HG02852 (cell line): ENCODE data around the gene CEACAM8.
"Not testable (repeated sequence)": the region's sequence is repeated elsewhere in the genome, so short reads cannot be mapped to it uniquely, and the experiment has no call there.

ENCODE experiments used
- ATAC-seq: cut with Tn5 transposase; IDR thresholded peaks from one replicate; pipeline ENCODE4 v1.9.1; 2021; ENCODE audit warnings: mild to moderate bottlenecking, moderate library complexity; ENCODE audit not compliant: unreplicated experiment

The CEACAM8 gene

DNA sequence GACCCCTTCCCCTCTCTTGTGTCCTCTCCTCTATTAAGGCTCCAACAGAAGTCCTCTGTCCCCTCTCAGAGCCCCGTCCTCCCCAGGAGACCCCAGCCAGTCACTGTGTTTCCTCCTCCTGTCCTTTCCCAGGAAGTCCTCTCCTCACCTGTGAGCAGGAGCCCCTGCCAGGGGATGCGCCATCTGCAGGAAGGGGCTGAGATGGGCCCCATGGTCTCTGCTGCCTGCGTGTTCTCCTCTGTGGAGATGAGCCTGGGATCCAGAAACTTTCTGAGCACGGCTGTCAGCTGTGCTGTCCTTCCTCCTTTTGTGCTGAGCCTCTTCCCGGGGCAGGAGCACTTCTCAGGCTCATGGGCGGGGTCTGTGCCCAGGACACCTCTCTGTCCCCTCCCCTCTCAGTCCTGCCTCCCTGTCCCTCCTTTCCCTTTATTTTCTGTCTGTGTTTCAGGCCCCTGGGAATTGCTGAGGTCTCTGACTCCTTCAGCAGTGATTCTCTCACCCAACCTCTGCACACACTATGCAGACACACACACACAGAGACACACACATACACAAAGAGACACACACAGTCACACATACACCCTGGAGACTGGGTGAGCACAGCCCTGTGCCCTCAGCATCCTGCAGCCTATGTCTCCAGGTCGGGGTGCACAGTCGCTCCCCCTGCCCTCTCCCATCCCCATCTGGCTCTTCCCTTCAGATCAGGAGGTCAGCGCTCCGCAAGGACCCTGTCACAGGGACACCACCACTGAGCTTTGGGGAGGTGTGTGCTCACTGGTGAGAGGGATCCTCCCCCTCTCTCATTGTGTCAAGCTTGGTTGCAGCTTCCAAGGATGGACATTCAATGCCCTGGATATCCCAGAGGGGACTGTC, at the start of gene CEACAM8:
TSS of gene CEACAM8 (minus strand) at position 308 of the 873 bp plus-strand sequence. CDS start at position 212, 96 bp downstream.
- no peak for ATAC-seq

DNA sequence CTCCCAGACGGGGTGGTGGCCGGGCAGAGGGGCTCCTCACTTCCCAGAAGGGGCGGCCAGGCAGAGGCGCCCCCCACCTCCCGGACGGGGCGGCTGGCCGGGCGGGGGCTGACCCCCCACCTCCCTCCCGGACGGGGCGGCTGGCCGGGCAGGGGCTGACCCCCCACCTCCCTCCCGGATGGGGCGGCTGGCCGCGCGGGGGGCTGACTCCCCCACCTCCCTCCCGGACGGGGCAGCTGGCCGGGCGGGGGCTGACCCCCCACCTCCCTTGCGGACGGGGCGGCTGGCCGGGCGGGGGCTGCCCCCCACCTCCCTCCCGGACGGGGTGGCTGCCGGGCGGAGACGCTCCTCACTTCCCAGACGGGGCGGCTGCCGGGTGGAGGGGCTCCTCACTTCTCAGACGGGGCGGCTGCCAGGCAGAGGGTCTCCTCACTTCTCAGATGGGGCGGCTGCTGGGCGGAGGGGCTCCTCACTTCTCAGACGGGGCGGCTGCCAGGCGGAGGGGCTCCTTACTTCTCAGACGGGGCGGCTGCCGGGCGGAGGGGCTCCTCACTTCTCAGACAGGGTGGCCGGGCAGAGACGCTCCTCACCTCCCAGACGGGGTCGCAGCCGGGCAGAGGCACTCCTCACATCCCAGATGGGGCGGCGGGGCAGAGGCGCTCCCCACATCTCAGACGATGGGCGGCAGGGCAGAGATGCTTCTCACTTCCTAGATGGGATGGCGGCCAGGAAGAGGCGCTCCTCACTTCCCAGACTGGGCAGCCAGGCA, 44.8 kb upstream of the CEACAM8 start:
- not testable (repeated sequence) for ATAC-seq

DNA sequence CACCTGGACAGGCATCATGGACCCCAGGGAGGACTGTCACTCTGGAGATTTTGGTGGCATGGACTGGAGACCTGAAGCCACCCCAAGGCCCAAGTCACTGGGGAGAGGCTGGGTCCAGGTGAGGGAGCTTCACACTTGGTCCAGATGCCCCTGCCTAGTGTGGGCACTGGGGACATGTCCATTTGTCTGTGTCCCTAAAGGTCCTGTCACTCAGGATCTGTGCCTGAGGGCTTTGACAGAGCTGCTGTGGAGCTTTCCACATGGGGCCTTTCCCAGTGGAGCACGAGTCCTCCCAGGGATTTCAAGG, 40.5 kb upstream of the CEACAM8 start:
- ATAC-seq: no peak

DNA sequence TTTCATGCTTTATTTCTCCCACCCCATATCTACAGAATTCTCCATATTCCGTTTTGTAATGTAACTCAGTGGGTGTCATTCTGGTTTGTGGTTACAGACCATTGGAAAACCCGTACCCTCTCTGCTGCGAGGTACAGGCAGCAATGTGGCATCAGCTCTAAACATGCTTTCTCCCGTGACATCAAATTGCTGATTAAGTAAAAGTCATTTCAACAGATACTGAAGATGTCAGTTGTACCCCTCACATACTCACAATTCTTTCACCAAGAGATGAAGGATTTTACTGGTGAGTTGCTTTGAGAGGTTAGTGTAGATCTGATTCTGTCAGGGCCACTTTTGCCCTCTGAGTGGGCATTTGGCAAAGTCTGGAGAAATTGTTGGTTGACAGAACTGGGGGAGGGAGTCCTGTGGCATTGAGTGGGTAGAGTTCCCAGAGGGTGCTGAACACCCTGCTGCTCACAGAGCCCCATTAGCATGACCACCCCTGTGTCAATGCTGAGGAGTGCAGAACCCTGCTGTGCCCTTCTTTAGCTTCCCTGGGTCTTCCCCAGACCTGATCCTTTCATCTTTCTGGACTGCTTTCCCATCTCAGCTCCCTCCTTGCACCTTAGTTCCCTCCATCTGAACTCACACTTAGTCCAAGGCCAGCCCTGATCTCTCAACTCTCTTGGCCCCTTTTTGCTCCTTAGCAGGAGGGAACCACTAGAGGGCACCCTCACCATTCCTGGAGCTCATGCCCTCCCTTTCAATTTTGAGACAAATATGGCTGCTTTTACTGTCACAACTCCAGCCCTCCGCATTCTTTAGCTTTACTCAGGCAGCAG, 39.9 kb upstream of the CEACAM8 start:
- no peak for ATAC-seq

DNA sequence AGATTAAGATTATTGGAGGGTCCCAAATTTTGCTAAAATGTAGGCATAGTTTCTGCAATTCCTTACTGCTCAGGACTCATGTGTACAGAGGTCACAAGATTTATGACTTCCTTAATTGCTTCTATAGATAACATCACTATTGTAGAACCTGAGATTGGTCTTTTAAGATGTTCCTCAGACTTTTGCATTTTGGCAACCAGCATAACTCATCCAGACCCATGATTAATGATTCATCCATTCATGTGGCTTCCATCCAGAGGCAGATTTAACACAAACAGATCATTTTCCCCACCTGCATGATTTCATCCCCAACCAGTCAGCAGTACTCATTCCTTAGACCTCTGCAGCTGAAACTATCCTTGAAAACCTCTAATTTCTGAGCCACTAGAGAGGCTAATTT, 34.5 kb upstream of the CEACAM8 start:
- no peak for ATAC-seq

DNA sequence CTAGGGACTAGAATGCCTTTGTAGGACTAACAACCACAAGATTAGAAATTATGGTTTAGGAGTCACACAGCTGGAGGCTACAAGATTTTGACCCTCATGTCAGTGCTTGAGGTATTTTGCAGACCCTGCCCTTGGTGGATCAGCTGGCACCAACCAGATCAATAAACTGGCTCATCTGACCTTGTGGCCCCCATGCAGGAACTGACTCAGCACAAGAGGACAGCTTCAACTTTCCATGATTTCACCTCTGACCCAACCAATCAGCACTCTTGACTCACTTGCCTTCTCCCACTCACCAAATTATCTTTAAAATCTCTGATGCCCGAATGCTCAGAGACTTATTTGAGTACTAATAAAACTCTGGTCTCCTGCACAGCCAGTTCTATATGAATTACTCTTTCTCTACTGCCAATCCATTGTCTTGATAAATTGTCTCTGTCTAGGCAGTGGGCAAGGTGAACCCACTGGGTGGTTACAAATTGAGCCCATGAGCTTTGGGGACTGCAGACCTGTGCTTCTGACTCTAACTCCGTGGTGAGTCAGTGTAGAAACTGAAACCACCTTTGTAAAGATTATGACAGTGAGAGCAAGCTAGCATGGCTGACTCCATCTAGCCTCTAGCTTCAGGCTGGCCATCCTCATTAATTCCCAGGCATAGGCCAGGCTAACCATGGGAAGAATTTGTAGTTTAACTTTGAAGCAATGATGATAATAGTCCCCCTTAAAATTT, 33.9 kb upstream of the CEACAM8 start:
- no peak for ATAC-seq

DNA sequence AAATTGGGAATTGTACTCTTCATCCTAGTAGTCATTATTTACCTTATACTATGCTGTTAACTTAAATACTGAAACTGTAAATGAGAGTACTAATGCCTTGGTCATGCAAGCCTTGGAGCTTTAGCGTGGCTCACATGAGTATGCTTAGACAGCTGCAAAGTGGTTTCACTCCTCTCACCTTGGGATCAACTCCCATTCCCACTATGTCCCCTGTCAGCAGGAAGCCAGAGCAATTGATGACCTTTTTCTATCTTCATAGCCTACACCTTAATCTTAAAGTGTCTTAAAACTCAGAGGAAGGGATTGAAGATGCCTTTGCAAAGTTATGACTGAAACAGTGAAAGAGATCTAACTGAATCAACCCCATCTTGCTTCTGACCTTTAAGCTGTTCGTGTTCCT, 33.2 kb upstream of the CEACAM8 start:
- ATAC-seq: no peak

DNA sequence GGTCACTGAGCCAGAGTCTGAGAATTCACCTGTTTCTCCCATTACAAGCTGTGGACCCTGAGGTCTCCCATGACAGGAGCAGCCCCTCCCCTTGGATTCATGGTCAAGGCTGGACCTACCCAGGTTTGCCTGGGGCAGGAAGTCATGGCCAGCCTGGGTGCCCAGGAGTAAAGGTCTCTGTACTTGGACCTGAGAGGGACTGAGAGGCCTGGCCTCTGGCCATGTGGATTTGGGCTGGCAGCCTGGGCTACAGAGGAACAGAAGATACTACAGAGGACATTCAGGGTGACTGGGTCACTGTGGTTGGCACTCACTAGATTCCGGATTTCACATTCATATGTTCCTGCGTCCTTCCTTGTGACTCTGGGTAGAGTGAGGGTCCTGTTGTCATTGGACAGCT, 31.5 kb upstream of the CEACAM8 start:
- ATAC-seq: no peak

DNA sequence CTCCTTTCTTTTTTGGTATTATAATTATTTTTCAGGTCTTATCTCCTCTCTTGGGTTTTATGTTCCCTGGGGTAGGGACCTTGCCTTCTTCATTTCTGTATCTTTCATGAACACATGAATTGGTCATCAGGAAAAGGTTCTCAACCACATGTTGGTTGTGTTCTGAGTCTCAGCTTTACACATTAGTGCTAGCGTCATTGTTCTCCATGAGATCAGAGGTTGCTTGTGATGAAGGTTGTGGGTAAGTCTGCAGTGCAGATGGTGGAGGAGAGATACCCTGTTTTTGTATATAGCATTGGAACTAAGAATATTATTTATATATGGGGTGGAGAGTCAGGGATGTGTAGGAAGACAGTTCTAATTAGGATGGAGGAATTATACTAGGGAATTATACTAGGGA, 24.5 kb upstream of the CEACAM8 start:
- no peak for ATAC-seq

DNA sequence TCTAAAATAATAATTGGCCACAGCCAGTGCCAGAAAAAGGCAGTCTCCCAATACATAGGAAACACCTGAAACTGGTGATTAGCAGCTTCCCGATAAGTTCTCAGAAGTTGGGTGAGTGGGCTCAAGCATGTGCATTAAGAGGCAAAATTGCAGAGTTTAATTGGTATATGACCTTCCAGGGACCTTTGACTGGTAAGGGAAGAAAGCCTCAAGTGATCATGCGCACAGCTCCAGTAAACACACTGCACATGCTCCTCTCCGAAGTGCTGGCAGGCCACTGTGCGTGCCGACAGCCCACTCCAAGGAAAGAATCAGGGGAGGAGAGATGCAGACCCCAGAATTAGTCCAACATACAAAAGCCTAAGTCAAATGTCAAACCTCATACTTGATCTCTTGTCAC, 18.9 kb upstream of the CEACAM8 start:
- ATAC-seq: no peak

DNA sequence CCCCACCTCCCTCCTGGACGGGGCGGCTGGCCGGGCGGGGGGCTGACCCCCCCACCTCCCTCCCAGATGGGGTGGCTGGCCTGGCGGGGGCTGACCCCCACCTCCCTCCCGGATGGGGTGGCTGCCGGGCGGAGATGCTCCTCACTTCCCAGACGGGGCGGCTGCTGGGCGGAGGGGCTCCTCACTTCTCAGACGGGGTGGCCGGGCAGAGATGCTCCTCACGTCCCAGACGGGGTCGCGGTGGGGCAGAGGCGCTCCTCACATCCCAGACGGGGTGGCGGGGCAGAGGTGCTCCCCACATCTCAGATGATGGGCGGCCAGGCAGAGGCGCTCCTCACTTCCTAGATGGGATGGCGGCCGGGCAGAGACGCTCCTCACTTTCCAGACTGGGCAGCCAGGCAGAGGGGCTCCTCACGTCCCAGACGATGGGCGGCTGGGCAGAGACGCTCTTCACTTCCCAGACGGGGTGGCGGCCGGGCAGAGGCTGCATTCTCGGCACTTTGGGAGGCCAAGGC, 15.7 kb upstream of the CEACAM8 start:
- not testable (repeated sequence) for ATAC-seq

DNA sequence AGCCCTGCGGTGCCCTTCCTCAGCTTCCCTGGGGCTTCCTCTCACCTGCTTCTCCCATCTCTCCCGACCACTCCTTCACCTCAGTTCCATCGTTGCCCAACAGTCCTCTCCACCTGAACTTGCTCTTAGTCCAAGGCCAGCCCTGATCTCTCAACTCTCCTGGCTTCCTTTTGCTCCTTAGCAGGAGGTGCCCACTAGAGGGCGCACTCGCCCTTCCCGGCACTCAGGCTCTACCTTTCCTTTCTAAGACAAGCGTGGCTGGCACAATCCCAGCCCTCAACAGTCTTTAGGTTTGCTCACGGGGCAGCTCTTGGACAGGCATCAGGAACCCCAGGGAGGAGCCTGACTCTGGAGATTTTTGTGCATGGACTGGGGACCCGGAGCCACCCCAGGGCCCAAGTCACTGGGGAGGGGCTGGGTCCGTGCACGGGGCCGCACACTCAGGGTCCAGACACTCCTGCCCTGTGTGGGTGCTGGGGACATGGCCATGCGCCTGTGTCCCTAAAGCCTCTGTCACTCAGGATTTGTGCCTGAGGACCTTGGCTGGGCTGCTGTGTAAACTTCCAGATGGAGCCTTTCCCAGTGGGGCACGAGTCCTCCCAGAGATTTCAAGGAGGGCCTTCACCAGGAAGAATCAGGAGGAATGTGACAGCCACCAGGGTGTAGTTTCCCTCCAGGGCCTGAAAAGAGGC, 12.1 kb upstream of the CEACAM8 start:
- ATAC-seq: no peak

DNA sequence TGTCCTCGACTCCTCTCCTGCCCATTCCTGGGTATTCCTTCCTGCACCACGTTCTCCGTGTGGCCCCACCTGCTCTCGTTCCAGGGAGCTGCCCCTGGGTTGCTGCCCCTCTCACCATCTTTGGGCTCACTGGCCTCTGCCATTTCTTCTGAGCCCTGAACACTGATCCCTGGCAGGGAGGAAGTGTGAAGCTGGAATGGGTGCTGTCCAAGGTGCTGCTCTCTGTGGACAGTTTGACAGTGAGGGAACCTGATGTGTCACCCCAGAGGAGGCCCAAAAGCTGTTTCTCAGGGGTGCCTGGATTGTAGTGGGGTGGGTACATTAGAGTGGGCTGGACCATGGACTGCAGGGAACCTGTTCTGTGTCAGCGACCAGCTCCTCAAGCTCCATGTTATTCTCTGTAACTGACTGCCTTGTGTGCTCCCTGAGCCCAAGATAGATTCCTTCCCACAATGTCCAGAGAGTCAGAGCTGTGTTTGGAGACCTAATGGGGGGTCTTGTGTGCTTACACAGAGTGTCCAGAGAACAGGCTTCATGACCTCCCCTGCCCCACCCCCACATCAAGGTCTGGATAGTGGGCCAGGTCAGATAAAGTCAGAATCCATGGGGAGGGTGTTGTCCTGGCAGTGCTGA, 7.2 kb upstream of the CEACAM8 start:
- no peak for ATAC-seq

DNA sequence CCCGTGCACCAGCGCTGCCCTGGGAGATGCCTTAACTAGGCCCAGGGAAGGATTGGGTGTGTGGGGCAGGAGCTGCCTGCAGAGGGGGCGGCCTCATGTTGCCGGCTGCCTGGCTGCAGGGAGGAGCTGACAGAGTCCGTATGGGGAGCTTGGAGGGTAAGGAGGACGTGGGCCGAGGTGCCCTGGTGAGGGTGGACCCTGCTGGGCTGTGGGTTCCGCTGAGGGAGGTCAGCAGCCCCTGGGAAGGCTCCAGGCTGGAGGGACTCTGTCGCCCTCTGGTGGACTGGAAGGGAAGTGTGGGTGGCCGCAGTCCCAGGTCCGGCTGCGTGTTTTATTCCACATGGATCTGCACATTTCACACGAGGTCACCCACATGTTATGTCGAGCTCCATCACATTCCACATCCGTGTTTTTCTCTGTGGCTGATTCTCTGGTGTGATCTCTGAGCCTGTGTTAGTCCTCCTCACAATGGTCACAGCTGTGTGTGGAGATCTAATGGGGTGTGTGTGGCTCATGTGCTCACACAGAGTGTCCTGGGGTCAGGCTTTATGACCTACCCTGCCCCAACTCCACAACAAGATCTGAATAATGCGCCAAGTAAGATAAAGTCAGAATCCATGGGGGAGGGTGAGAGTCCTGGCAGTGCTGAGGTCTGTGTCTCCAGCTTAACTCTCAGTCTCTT, 1.8 kb upstream of the CEACAM8 start:
- ATAC-seq: no peak

DNA sequence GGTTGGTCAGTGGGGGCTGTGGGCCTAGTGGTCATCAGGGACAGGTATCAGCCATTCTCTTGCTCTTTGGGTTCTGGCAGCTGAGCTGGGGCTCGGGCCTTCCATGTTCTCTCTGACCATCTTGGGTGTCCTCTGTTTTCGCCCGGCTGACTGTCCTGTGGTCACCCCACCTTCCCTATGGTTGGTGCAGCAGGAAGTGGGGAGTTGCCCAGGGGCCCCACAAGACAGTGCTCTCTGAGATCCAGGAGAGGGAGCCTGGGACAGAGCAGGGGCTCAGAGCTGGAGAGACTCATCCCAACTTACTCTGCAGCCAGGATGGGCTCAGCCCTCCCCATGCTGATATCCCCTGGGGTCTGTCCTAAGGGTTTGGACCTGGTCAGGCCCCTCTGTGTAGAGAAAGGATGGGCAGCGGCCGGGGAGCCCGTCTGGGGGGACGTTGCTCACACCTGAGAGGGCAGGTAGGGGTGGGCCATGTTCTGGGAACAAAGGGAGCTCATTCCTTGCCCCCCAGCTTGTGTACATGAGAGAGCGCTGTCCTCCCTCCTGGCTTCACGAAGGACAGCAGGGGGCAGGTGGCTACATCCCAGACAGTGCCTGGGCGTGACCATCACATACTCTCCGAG, 937 bp upstream of the CEACAM8 start:
- no peak for ATAC-seq

DNA sequence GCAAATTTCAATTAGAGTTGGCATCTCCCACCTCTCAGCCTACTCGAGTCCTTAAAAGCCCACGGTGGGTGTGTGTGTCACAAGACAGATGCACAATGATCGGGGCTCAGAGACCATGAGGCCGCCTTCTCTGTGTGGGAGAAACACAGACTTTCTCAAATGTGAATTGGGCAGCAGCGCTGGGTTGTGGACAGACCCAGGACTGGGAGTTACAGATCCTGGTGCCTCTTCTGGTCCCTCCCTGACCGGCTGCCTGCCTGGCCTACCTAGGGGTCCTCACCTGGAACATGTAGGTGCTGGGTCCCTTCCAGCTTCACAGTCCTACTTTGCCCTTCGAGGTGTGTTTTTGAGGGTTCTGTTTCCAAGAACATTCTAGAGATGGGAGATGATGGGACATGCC, 4.9 kb downstream of the CEACAM8 start:
- no peak for ATAC-seq

DNA sequence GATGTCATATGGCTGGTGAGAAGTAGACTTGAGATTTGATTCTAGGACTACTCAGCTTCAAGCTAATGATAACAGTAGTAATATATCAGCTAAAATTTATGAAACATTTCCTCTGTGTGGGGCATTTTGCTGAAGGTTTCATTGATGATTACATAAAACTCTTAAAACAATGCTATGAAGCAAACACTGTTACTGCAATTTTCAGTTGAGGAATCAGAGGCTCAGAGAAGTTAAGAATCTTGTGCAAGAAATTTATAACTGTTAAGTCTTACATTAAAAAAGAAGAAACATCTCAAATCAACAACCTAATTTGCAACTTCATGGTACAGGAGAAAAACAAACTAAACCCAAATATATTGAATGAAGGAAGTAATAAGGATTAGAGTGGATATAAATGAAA, 10.3 kb downstream of the CEACAM8 start:
- ATAC-seq: no peak

DNA sequence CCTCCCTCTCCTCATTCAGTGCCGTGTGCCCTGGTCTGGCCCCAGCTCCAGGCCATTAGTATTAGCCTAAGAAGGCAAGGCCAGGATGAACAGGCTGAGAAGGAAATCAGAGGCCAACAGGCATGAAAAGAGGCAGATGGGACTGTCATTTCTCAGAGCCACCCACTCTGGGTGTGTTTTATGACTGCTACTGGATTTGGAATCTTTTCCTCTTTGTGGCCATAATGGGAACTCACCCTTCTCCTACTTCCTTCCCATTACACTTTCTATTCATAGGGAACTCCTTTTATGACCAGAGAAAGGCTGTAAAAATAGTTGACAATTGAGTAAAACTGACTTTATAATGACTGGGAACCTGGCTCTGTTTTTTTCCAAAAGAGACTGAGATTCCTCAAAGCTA, 17.7 kb downstream of the CEACAM8 start:
- no peak for ATAC-seq

DNA sequence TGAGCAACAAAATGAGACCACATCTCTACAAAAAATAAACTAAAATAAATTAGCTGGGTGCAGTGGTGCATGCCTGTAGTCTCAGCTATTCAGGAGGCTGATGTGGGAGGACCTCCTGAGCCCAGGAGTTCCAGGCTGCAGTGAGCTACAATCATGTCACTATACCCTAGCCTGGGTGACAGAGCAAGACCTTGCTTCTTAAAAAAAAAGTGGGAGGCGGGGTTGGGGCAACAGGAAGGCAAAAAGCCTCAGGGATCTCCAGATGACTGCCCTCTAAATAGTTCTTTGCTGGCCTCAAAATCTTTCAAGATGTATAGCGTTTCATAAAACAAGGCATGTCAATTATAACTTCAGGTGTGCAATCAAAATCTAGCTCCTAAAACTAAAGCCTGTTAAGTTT, 18.5 kb downstream of the CEACAM8 start:
- ATAC-seq: no peak
